Measurements from ENCODE around the gene APH1B.

The APH1B gene

GRCh38 chr15:63264688-63265293 is 12.6 kb upstream of the APH1B start:
- H3K4me3 Mint-ChIP-seq: no peak overlapping the region
- H3K9me3 Mint-ChIP-seq: no peaks in the 10 kb centered on the region
- no peak overlapping the region for H3K27ac Mint-ChIP-seq
- no peaks in the 10 kb centered on the region for H3K27me3 Mint-ChIP-seq (ENCODE audit: low read depth)
- peaks cover 39% of the 10 kb centered on the region for H3K36me3 Mint-ChIP-seq (ENCODE audit: low read depth)
- peaks cover 4% of the 10 kb centered on the region for H3K4me1 Mint-ChIP-seq (ENCODE audit: low read depth)

GRCh38 chr15:63274427-63274826 is 3.0 kb upstream of the APH1B start:
- H3K36me3 Mint-ChIP-seq (ENCODE audit: low read depth): peaks cover 11% of the 10 kb centered on the region
- H3K4me1 Mint-ChIP-seq (ENCODE audit: low read depth): peaks cover 29% of the 10 kb centered on the region
- peak overlapping the region; percentile 16 for H3K4me3 Mint-ChIP-seq
- peak overlapping the region; percentile 66 for H3K27ac Mint-ChIP-seq
- no peaks in the 10 kb centered on the region for H3K9me3 Mint-ChIP-seq
- H3K27me3 Mint-ChIP-seq (ENCODE audit: low read depth): no peaks in the 10 kb centered on the region

- Mint-ChIP-seq H3K27me3 (ENCODE audit: low read depth) (no peaks in the 10 kb centered on the region), H3K27ac (peak overlapping the region; percentile 78)
These were observed 915 bp upstream of the APH1B start for GRCh38 chr15:63276342-63277037.

GRCh38 chr15:63277893-63278456 is 570 bp downstream of the APH1B start:
- Mint-ChIP-seq H3K36me3 (ENCODE audit: low read depth) (peaks cover 11% of the 10 kb centered on the region), H3K9me3 (no peaks in the 10 kb centered on the region), H3K27ac (peak overlapping the region; percentile 36), H3K4me3 (peak overlapping the region; percentile 79), H3K27me3 (ENCODE audit: low read depth) (no peaks in the 10 kb centered on the region), H3K4me1 (ENCODE audit: low read depth) (peaks cover 27% of the 10 kb centered on the region)

More at GRCh38 chr15:63276342-63277037, 915 bp upstream of the APH1B start:
- Mint-ChIP-seq H3K4me3 (peak overlapping the region; percentile 89), H3K36me3 (ENCODE audit: low read depth) (peaks cover 11% of the 10 kb centered on the region), H3K4me1 (ENCODE audit: low read depth) (peaks cover 29% of the 10 kb centered on the region), H3K9me3 (no peaks in the 10 kb centered on the region)

- Mint-ChIP-seq H3K9me3 (no peaks in the 10 kb centered on the region), H3K4me3 (no peak overlapping the region), H3K4me1 (ENCODE audit: low read depth) (peaks cover 3% of the 10 kb centered on the region), H3K36me3 (ENCODE audit: low read depth) (peaks cover 11% of the 10 kb centered on the region), H3K27me3 (ENCODE audit: low read depth) (no peaks in the 10 kb centered on the region), H3K27ac (no peak overlapping the region)
These were observed 5.7 kb downstream of the APH1B start for GRCh38 chr15:63283126-63283525.

GRCh38 chr15:63284335-63284734 is 6.9 kb downstream of the APH1B start:
- no peaks in the 10 kb centered on the region for H3K27me3 Mint-ChIP-seq (ENCODE audit: low read depth)
- H3K36me3 Mint-ChIP-seq (ENCODE audit: low read depth): peaks cover 14% of the 10 kb centered on the region
- peaks cover 5% of the 10 kb centered on the region for H3K4me1 Mint-ChIP-seq (ENCODE audit: low read depth)
- no peak overlapping the region for H3K27ac Mint-ChIP-seq
- no peaks in the 10 kb centered on the region for H3K9me3 Mint-ChIP-seq
- H3K4me3 Mint-ChIP-seq: no peak overlapping the region

GRCh38 chr15:63287109-63287508 is 9.7 kb downstream of the APH1B start:
- peaks cover 9% of the 10 kb centered on the region for H3K36me3 Mint-ChIP-seq (ENCODE audit: low read depth)
- peaks cover 5% of the 10 kb centered on the region for H3K4me1 Mint-ChIP-seq (ENCODE audit: low read depth)
- H3K27ac Mint-ChIP-seq: no peak overlapping the region

GRCh38 chr15:63288342-63288741 is 10.9 kb downstream of the APH1B start:
- Mint-ChIP-seq H3K9me3 (no peaks in the 10 kb centered on the region), H3K27me3 (ENCODE audit: low read depth) (no peaks in the 10 kb centered on the region), H3K4me3 (no peak overlapping the region), H3K27ac (no peak overlapping the region), H3K36me3 (ENCODE audit: low read depth) (peaks cover 9% of the 10 kb centered on the region), H3K4me1 (ENCODE audit: low read depth) (peaks cover 5% of the 10 kb centered on the region)

More at GRCh38 chr15:63287109-63287508, 9.7 kb downstream of the APH1B start:
- H3K4me3 Mint-ChIP-seq: no peak overlapping the region
- H3K27me3 Mint-ChIP-seq (ENCODE audit: low read depth): no peaks in the 10 kb centered on the region
- no peaks in the 10 kb centered on the region for H3K9me3 Mint-ChIP-seq

GRCh38 chr15:63288778-63289378 is 11.5 kb downstream of the APH1B start:
- Mint-ChIP-seq H3K9me3 (no peaks in the 10 kb centered on the region), H3K4me1 (ENCODE audit: low read depth) (peaks cover 5% of the 10 kb centered on the region), H3K27me3 (ENCODE audit: low read depth) (no peaks in the 10 kb centered on the region), H3K4me3 (no peak overlapping the region), H3K27ac (no peak overlapping the region), H3K36me3 (ENCODE audit: low read depth) (peaks cover 9% of the 10 kb centered on the region)

GRCh38 chr15:63291507-63291906 is 14.1 kb downstream of the APH1B start:
- Mint-ChIP-seq H3K36me3 (ENCODE audit: low read depth) (peaks cover 13% of the 10 kb centered on the region), H3K27me3 (ENCODE audit: low read depth) (no peaks in the 10 kb centered on the region), H3K4me3 (no peak overlapping the region), H3K27ac (no peak overlapping the region), H3K9me3 (no peaks in the 10 kb centered on the region), H3K4me1 (ENCODE audit: low read depth) (peaks cover 8% of the 10 kb centered on the region)

GRCh38 chr15:63292241-63292640 is 14.8 kb downstream of the APH1B start:
- H3K27me3 Mint-ChIP-seq (ENCODE audit: low read depth): no peaks in the 10 kb centered on the region
- H3K9me3 Mint-ChIP-seq: no peaks in the 10 kb centered on the region
- H3K36me3 Mint-ChIP-seq (ENCODE audit: low read depth): peaks cover 10% of the 10 kb centered on the region
- peaks cover 8% of the 10 kb centered on the region for H3K4me1 Mint-ChIP-seq (ENCODE audit: low read depth)
- no peak overlapping the region for H3K27ac Mint-ChIP-seq
- H3K4me3 Mint-ChIP-seq: no peak overlapping the region

GRCh38 chr15:63292771-63293170 is 15.4 kb downstream of the APH1B start:
- Mint-ChIP-seq H3K4me1 (ENCODE audit: low read depth) (peaks cover 8% of the 10 kb centered on the region), H3K27ac (no peak overlapping the region), H3K36me3 (ENCODE audit: low read depth) (peaks cover 9% of the 10 kb centered on the region), H3K4me3 (no peak overlapping the region), H3K27me3 (ENCODE audit: low read depth) (no peaks in the 10 kb centered on the region), H3K9me3 (no peaks in the 10 kb centered on the region)

- Mint-ChIP-seq H3K27ac (no peak overlapping the region), H3K4me3 (no peak overlapping the region), H3K9me3 (no peaks in the 10 kb centered on the region), H3K4me1 (ENCODE audit: low read depth) (peaks cover 3% of the 10 kb centered on the region), H3K36me3 (ENCODE audit: low read depth) (peaks cover 3% of the 10 kb centered on the region), H3K27me3 (ENCODE audit: low read depth) (no peaks in the 10 kb centered on the region)
These were observed 17.0 kb downstream of the APH1B start for GRCh38 chr15:63294359-63294758.

- Mint-ChIP-seq H3K36me3 (ENCODE audit: low read depth) (peaks cover 3% of the 10 kb centered on the region), H3K27me3 (ENCODE audit: low read depth) (no peaks in the 10 kb centered on the region), H3K4me1 (ENCODE audit: low read depth) (peaks cover 3% of the 10 kb centered on the region), H3K27ac (no peak overlapping the region), H3K9me3 (no peaks in the 10 kb centered on the region), H3K4me3 (no peak overlapping the region)
These were observed 17.9 kb downstream of the APH1B start for GRCh38 chr15:63295341-63295740.

- Mint-ChIP-seq H3K36me3 (ENCODE audit: low read depth) (peaks cover 3% of the 10 kb centered on the region), H3K9me3 (no peaks in the 10 kb centered on the region), H3K4me1 (ENCODE audit: low read depth) (peaks cover 3% of the 10 kb centered on the region), H3K4me3 (no peak overlapping the region), H3K27me3 (ENCODE audit: low read depth) (no peaks in the 10 kb centered on the region), H3K27ac (no peak overlapping the region)
These were observed 18.8 kb downstream of the APH1B start for GRCh38 chr15:63296195-63296594.

Measured in T-helper 1 cell treated with Interleukin-12 subunit alpha and Interleukin-12 subunit beta and Interleukin-4 antibody, amounts not matched to agents 30 μg/mL and 1 μg/mL, for 36 hours (primary cell).